ENCODE data around the gene TNFRSF21. TPM values are rescaled to one million over a fixed set of nuclear protein-coding genes. Genes with fewer than 3 reads are reported as not detected.

The TNFRSF21 gene
- total RNA-seq, 3 donors from 2014 or later = 10.2 to 21.4 (median 20.9) TPM

DNA sequence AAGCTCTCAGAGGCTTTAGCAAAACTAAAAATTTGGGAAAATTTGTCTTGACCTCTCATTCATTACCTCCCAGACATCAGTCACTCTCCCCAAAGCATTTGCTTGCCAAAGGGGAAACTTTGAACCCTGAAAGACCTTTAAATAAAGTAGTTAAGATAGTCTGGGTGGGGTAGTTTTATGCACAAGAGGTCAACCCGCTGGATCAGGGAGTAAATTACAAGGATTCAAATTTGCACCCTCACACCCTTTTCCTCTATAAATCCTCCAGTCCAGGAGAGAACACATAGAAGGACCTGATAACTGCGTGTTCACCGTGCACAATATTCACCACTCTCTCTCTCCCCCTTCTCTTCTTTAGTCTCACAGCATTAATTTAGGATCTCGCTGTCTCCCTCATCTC is 36.1 kb upstream of the TNFRSF21 start:
- no peak for DNase-seq (ENCODE audit: low spot score in 2 of 2)
- no peak overlapping the region for H3K27ac ChIP-seq
- no peak overlapping the region for H3K4me3 ChIP-seq
- no peaks in the 10 kb centered on the region for H3K27me3 ChIP-seq
- no peaks in the 10 kb centered on the region for H3K9me3 ChIP-seq
- TF ChIP-seq, protein P1, sequence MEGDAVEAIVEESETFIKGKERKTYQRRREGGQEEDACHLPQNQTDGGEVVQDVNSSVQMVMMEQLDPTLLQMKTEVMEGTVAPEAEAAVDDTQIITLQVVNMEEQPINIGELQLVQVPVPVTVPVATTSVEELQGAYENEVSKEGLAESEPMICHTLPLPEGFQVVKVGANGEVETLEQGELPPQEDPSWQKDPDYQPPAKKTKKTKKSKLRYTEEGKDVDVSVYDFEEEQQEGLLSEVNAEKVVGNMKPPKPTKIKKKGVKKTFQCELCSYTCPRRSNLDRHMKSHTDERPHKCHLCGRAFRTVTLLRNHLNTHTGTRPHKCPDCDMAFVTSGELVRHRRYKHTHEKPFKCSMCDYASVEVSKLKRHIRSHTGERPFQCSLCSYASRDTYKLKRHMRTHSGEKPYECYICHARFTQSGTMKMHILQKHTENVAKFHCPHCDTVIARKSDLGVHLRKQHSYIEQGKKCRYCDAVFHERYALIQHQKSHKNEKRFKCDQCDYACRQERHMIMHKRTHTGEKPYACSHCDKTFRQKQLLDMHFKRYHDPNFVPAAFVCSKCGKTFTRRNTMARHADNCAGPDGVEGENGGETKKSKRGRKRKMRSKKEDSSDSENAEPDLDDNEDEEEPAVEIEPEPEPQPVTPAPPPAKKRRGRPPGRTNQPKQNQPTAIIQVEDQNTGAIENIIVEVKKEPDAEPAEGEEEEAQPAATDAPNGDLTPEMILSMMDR (IDR thresholded peaks at IDR 0.05) = no peak
- TF ChIP-seq POLR2A (IDR thresholded peaks at IDR 0.05) (no peak), POLR2AphosphoS5 (IDR thresholded peaks at IDR 0.05) (no peak)
- no peaks in the 10 kb centered on the region for H3K4me1 ChIP-seq
- intact Hi-C loops (cut with DNase I; ENCODE audit: low total_unique reads) = no loop called here
- H3K36me3 ChIP-seq = no peaks in the 10 kb centered on the region

- Histone ChIP-seq H3K4me1 (no peaks in the 10 kb centered on the region), H3K9me3 (no peaks in the 10 kb centered on the region), H3K27me3 (no peaks in the 10 kb centered on the region), H3K4me3 (no peak overlapping the region), H3K36me3 (no peaks in the 10 kb centered on the region), H3K27ac (no peak overlapping the region)
- intact Hi-C loops (cut with DNase I; ENCODE audit: low total_unique reads) = no loop called here
- no peak for DNase-seq (ENCODE audit: low spot score in 2 of 2)
- TF ChIP-seq POLR2AphosphoS5 (IDR thresholded peaks at IDR 0.05) (no peak), POLR2A (IDR thresholded peaks at IDR 0.05) (no peak)
- TF ChIP-seq, protein P1 (IDR thresholded peaks at IDR 0.05) = no peak
Measured at GRCh38 chr6:47344022-47344421, 34.3 kb upstream of the TNFRSF21 start.

- Histone ChIP-seq H3K4me3 (no peak overlapping the region), H3K36me3 (no peaks in the 10 kb centered on the region), H3K4me1 (no peaks in the 10 kb centered on the region), H3K27ac (no peak overlapping the region), H3K9me3 (no peaks in the 10 kb centered on the region), H3K27me3 (no peaks in the 10 kb centered on the region)
- DNase-seq (ENCODE audit: low spot score in 2 of 2) = no peak
- intact Hi-C loops (cut with DNase I; ENCODE audit: low total_unique reads) = no loop called here
- no peak for TF ChIP-seq POLR2A (IDR thresholded peaks at IDR 0.05)
- TF ChIP-seq, protein P1 (IDR thresholded peaks at IDR 0.05) = no peak
- TF ChIP-seq POLR2AphosphoS5 (IDR thresholded peaks at IDR 0.05) = no peak
Measured at GRCh38 chr6:47343600-47343999, 33.9 kb upstream of the TNFRSF21 start.

- DNase-seq (ENCODE audit: low spot score in 2 of 2) = no peak
- Histone ChIP-seq H3K36me3 (no peaks in the 10 kb centered on the region), H3K27ac (no peak overlapping the region), H3K27me3 (no peaks in the 10 kb centered on the region), H3K4me1 (no peaks in the 10 kb centered on the region), H3K9me3 (no peaks in the 10 kb centered on the region), H3K4me3 (no peak overlapping the region)
- TF ChIP-seq POLR2A (IDR thresholded peaks at IDR 0.05) (no peak), POLR2AphosphoS5 (IDR thresholded peaks at IDR 0.05) (no peak)
- TF ChIP-seq, protein P1 (IDR thresholded peaks at IDR 0.05) = no peak
- intact Hi-C loops (cut with DNase I; ENCODE audit: low total_unique reads) = no loop called here
Measured at GRCh38 chr6:47342824-47343223, 33.1 kb upstream of the TNFRSF21 start.

- no peak overlapping the region for H3K27ac ChIP-seq
- no peaks in the 10 kb centered on the region for H3K4me1 ChIP-seq
- intact Hi-C loops (cut with DNase I; ENCODE audit: low total_unique reads) = no loop called here
- H3K36me3 ChIP-seq = no peaks in the 10 kb centered on the region
- DNase-seq (ENCODE audit: low spot score in 2 of 2) = no peak
- H3K4me3 ChIP-seq = no peak overlapping the region
- no peaks in the 10 kb centered on the region for H3K9me3 ChIP-seq
- TF ChIP-seq POLR2A (IDR thresholded peaks at IDR 0.05) = no peak
- no peaks in the 10 kb centered on the region for H3K27me3 ChIP-seq
Measured at GRCh38 chr6:47337519-47337918, 27.8 kb upstream of the TNFRSF21 start.

DNA sequence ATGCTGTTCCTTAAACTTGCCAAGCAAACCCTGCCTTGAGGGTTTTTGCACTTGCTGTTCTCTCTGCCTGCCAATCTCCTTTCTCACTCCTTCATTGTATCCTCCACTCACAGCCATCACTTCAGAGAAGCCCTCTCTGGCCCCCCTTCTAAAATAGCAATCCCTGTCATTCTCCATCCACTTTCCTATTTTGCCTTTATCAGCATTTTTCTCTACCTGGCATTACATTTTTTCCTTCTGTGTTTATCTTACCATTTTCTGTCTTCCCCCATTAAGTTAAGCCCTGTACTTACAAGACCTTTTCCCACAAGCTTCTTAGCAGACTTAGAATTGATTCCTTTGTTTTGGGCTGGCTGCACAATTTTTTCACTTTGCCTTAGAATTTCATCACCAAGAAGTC is 26.6 kb upstream of the TNFRSF21 start:
- Histone ChIP-seq H3K27me3 (no peaks in the 10 kb centered on the region), H3K36me3 (no peaks in the 10 kb centered on the region), H3K9me3 (no peaks in the 10 kb centered on the region), H3K27ac (no peak overlapping the region), H3K4me3 (no peak overlapping the region), H3K4me1 (no peaks in the 10 kb centered on the region)
- no peak for TF ChIP-seq POLR2AphosphoS5 (IDR thresholded peaks at IDR 0.05)
- TF ChIP-seq, protein P1 (IDR thresholded peaks at IDR 0.05) = no peak
- no peak for TF ChIP-seq POLR2A (IDR thresholded peaks at IDR 0.05)
- no peak for DNase-seq (ENCODE audit: low spot score in 2 of 2)
- intact Hi-C loops (cut with DNase I; ENCODE audit: low total_unique reads) = no loop called here
